Astrocyte of the cerebellum (primary cell): ENCODE measurements around the gene MAEA.

Experiments
- DNase-seq: peaks from one replicate; pipeline ENCODE4 v3.0.0-alpha.2; 2011; ENCODE audit warnings: low read depth
- H3K4me3 ChIP-seq: 2 replicates; pipeline ENCODE4 v1.5.1; 2011; ENCODE audit warnings: mild to moderate bottlenecking, low read depth, low read length, moderate library complexity
- CTCF ChIP-seq: IDR thresholded peaks from 2 replicates; pipeline ENCODE4 v1.5.1; 2012; ENCODE audit warnings: low read length, low read depth, moderate library complexity, mild to moderate bottlenecking; ENCODE audit errors: missing control alignments
- in situ Hi-C: cut with HindIII; loops from 2 replicates; pipeline ENCODE4 v1.10.0; 2017; ENCODE audit warnings: low sequenced_read_pairs

MAEA gene

GRCh38 chr4:1362521-1362920, 72.8 kb downstream of the MAEA start:
- no peak for DNase-seq
- in situ Hi-C loops: no loop called here
- H3K4me3 ChIP-seq: no peak overlapping the region
- TF ChIP-seq CTCF: no peak

- no peak for TF ChIP-seq CTCF
- in situ Hi-C loops: no loop called here
Measured at GRCh38 chr4:1363513-1363912, 73.8 kb downstream of the MAEA start.

GRCh38 chr4:1364217-1364616, 74.5 kb downstream of the MAEA start:
- no peak for DNase-seq
- in situ Hi-C loops: no loop called here
- no peak for TF ChIP-seq CTCF
- H3K4me3 ChIP-seq: no peak overlapping the region

More at GRCh38 chr4:1363513-1363912, 73.8 kb downstream of the MAEA start:
- no peak overlapping the region for H3K4me3 ChIP-seq
- no peak for DNase-seq

- DNase-seq: no peak
- TF ChIP-seq CTCF: no peak
- no peak overlapping the region for H3K4me3 ChIP-seq
- in situ Hi-C loops: no loop called here
Measured at GRCh38 chr4:1364748-1365147, 75.1 kb downstream of the MAEA start.

- in situ Hi-C loops: no loop called here
- TF ChIP-seq CTCF: no peak
- H3K4me3 ChIP-seq: no peak overlapping the region
- DNase-seq: no peak
Measured at GRCh38 chr4:1365271-1366178, 75.8 kb downstream of the MAEA start.

GRCh38 chr4:1366371-1367229, 76.9 kb downstream of the MAEA start:
- no peak overlapping the region for H3K4me3 ChIP-seq
- in situ Hi-C loops: no loop called here
- no peak for DNase-seq
- no peak for TF ChIP-seq CTCF
